ENCODE data around the gene CASQ2. TPM values are rescaled to one million over a fixed set of nuclear protein-coding genes. Genes with fewer than 3 reads are reported as not detected.

CASQ2 gene
- total and polyA plus RNA-seq, 2 of the 13 experiments (the other 11 are each of a cell fraction or from before 2014, with no cell fraction given): not detected

GRCh38 chr1:115782571-115783281 lies 14.2 kb upstream of the CASQ2 start:
- Histone ChIP-seq H3K9me3 (ENCODE audit: low read length) (no peaks in the 10 kb centered on the region), H3K27ac (ENCODE audit: extremely low read length, insufficient read depth, low read length) (no peak overlapping the region), H3K36me3 (replicated peaks in 1 of 2; ENCODE audit: control insufficient read depth in 1 of 2, insufficient read depth in 2 of 2, low read length in 2 of 2) (no peaks in the 10 kb centered on the region), H3K9ac (ENCODE audit: insufficient read depth, low read depth, low read length) (no peak overlapping the region), H3K27me3 (ENCODE audit: control insufficient read depth in 1 of 2, insufficient read depth in 2 of 2, low read length in 2 of 2) (0 out of 5 replicates have a peak, but pooled peaks cover 0 to 3% of the 10 kb centered on the region in 2 experiments), H3K4me1 (ENCODE audit: insufficient read depth, low read length) (no peaks in the 10 kb centered on the region), H3K79me2 (ENCODE audit: insufficient read depth, low read length) (no peaks in the 10 kb centered on the region), H4K20me1 (ENCODE audit: insufficient read depth, low read length) (no peaks in the 10 kb centered on the region), H3K4me2 (ENCODE audit: low read depth, low read length) (no peak overlapping the region), H2AFZ (ENCODE audit: low read length) (no peak overlapping the region), H3K4me3 (replicated peaks in 1 of 3; ENCODE audit: insufficient read depth in 1 of 3, low read depth in 2 of 3, low read length in 3 of 3) (no peak overlapping the region)
- WGBS (ENCODE audit: low lambda C conversion rate): 0% methylated on average over 1 of the region's 1 CpG
- DNase-seq (ENCODE audit: low spot score) (no peak), ATAC-seq (no peak), FAIRE-seq (no peak)
- intact Hi-C loops (cut with micrococcal nuclease; ENCODE audit: unreplicated experiment) (no loop called here), in situ Hi-C loops (cut with HindIII; ENCODE audit: extremely low pct_ligation_motif_present, low pct_unique_long_range_greater_than_20kb) (no loop called here)
- CTCF ChIA-PET (ENCODE audit: low intra/inter-chr PET ratio, low total read pairs): no interaction called here
- BruUV-seq (replicated peaks): no TSS peak
- POLR2A ChIA-PET: no interaction called here
- TF ChIP-seq ZNF136 (CRISPR knock-in tag; IDR thresholded peaks at IDR 0.05; ENCODE audit: low read depth) (no peak), CBFB (CRISPR knock-in tag; IDR thresholded peaks at IDR 0.05) (no peak), ZNF44 (CRISPR knock-in tag; IDR thresholded peaks at IDR 0.05) (no peak), HIVEP1 (CRISPR knock-in tag; IDR thresholded peaks at IDR 0.05) (no peak), NFIC (IDR thresholded peaks at IDR 0.05; ENCODE audit: low read length) (no peak), DPF2 (CRISPR knock-in tag; IDR thresholded peaks at IDR 0.05; ENCODE audit: borderline replicate concordance, low read depth) (no peak), HNRNPK (IDR thresholded peaks at IDR 0.05; ENCODE audit: low read depth, low read length, poor library complexity, severe bottlenecking) (no peak), JUNB (CRISPR knock-in tag; IDR thresholded peaks at IDR 0.05; ENCODE audit: borderline replicate concordance) (no peak), ARID3A (IDR thresholded peaks at IDR 0.05; ENCODE audit: low read depth, low read length) (no peak), MNT (IDR thresholded peaks at IDR 0.05) (no peak), ZBTB8A (CRISPR knock-in tag; IDR thresholded peaks at IDR 0.05; ENCODE audit: borderline replicate concordance, low read depth) (no peak), SMAD1 (CRISPR knock-in tag; IDR thresholded peaks at IDR 0.05; ENCODE audit: borderline replicate concordance, low read depth) (no peak), HINFP (CRISPR knock-in tag; IDR thresholded peaks at IDR 0.05; ENCODE audit: low read depth) (no peak), TBX2 (CRISPR knock-in tag; IDR thresholded peaks at IDR 0.05; ENCODE audit: borderline replicate concordance) (no peak), KAT8 (CRISPR knock-in tag; IDR thresholded peaks at IDR 0.05) (no peak), PAX8 (CRISPR knock-in tag; IDR thresholded peaks at IDR 0.05; ENCODE audit: borderline replicate concordance) (no peak)
